ENCODE results near the gene PLAU. TPM values are rescaled to one million over a fixed set of nuclear protein-coding genes. Genes with fewer than 3 reads are reported as not detected.
A peak's percentile ranks its signal among the peaks of the same experiment; 100 is the strongest.

The PLAU gene
- total and polyA plus RNA-seq, 10 of the 15 experiments (the other 5 are each of a cell fraction or from before 2014, with no cell fraction given), result 2.5 to 20.9 (median 11.5) TPM

- in situ Hi-C loops (cut with MboI), result loop anchor here (10.0 to 25.0 kb wide), 3 partner anchors 201 to 1349 kb away; partner anchors contain the start of gene COMTD1
- ChIA-PET RAD21 (ENCODE audit: unreplicated experiment) (interaction anchor here (0.6 to 21.4 kb wide), 35 partner anchors 8 to 704 kb away, joined by 3 to 616 read pairs (median 5); partner anchors contain the start of gene PLAU), POLR2A (interaction anchor here (0.7 to 6.9 kb wide), 8 partner anchors 13 to 195 kb away, joined by 3 to 32 read pairs (median 4); partner anchors contain the start of gene PLAU), SMC1A (ENCODE audit: uncharacterized antibody, unreplicated experiment) (interaction anchor here (0.7 to 27.4 kb wide), 32 partner anchors 8 to 349 kb away, joined by 3 to 1048 read pairs (median 6); partner anchors contain the start of genes CAMK2G and PLAU), CTCF (interaction anchor here (0.6 to 19.8 kb wide), 47 partner anchors 8 to 1231 kb away, joined by 3 to 930 read pairs (median 4); partner anchors contain the start of genes PLAU, SEC24C and USP54)
- H2AFZ ChIP-seq (ENCODE audit: control insufficient read depth, low read depth, low read length), result no peak overlapping the region
- H3K27me3 ChIP-seq (replicated peaks in 1 of 2; ENCODE audit: control insufficient read depth in 2 of 2, insufficient read depth in 2 of 2, low read length in 1 of 2), result no peaks in the 10 kb centered on the region
- H3K4me3 ChIP-seq, result no peak overlapping the region
- H3K9me3 ChIP-seq (replicated peaks; ENCODE audit: control insufficient read depth, insufficient read depth, low read length), result no peaks in the 10 kb centered on the region
- no peaks in the 10 kb centered on the region for H3K79me2 ChIP-seq (ENCODE audit: control insufficient read depth, insufficient read depth, low read length)
- no peak overlapping the region for H3K9ac ChIP-seq (ENCODE audit: control insufficient read depth, insufficient read depth, low read length)
- peaks cover 6% of the 10 kb centered on the region for H3K4me1 ChIP-seq (ENCODE audit: control insufficient read depth, insufficient read depth, low read length)
- BruUV-seq (replicated peaks), result no TSS peak
- intact Hi-C loops (cut with micrococcal nuclease; ENCODE audit: unreplicated experiment), result loop anchor here (1.0 to 5.0 kb wide), 7 partner anchors 25 to 1346 kb away; partner anchors contain the start of gene PLAU
- peak; percentile 98 for FAIRE-seq
- 0 out of 2 replicates have a peak, but pooled peaks have one; percentile 21 for TF ChIP-seq HDGF (IDR thresholded peaks at IDR 0.05)
- TF ChIP-seq TBL1XR1 (IDR thresholded peaks at IDR 0.05; ENCODE audit: low read depth, low read length), result peak; percentile 66; the same call in 1 of the 2 replicates
- peak; percentile 96 for TF ChIP-seq SMC3 (IDR thresholded peaks at IDR 0.05; ENCODE audit: borderline replicate concordance, low read length)
- no peak for TF ChIP-seq BMI1 (IDR thresholded peaks at IDR 0.05; ENCODE audit: borderline replicate concordance)
- no peak for TF ChIP-seq SKIL (IDR thresholded peaks at IDR 0.05; ENCODE audit: low read depth, poor library complexity, severe bottlenecking)
- 0 out of 2 replicates have a peak, but pooled peaks have one; percentile 50 for TF ChIP-seq RB1 (IDR thresholded peaks at IDR 0.05; ENCODE audit: borderline replicate concordance)
- peak; percentile 58; the same call in 1 of the 2 replicates for TF ChIP-seq TARDBP (IDR thresholded peaks at IDR 0.05; ENCODE audit: borderline replicate concordance)
- TF ChIP-seq YY1 (IDR thresholded peaks at IDR 0.05; ENCODE audit: low read depth, low read length), result peak; percentile 82
- TF ChIP-seq RAD21 (IDR thresholded peaks at IDR 0.05; ENCODE audit: insufficient read depth, low read depth, low read length), result peak; percentile 94
- peak; percentile 89 to 94 (median 90) for TF ChIP-seq CTCF (IDR thresholded peaks at IDR 0.05 in 2 of 3, conservative IDR thresholded peaks at IDR 0.05 in 1 of 3; ENCODE audit: control insufficient read depth in 2 of 3, extremely low read depth in 1 of 3, insufficient read depth in 1 of 3, low read depth in 3 of 3, low read length in 3 of 3)
- TF ChIP-seq IRF4 (IDR thresholded peaks at IDR 0.05; ENCODE audit: low read depth, low read length), result 0 out of 2 replicates have a peak, but pooled peaks have one; percentile 32
- peak; percentile 54; the same call in 1 of the 2 replicates for TF ChIP-seq FOXM1 (IDR thresholded peaks at IDR 0.05; ENCODE audit: low read depth, low read length)
- no peak for TF ChIP-seq SP1 (IDR thresholded peaks at IDR 0.05; ENCODE audit: low read depth, low read length)
- TF ChIP-seq NR2F1 (conservative IDR thresholded peaks at IDR 0.05), result peak; percentile 60
- TF ChIP-seq YBX1 (IDR thresholded peaks at IDR 0.05), result no peak
- no peaks in the 10 kb centered on the region for H4K20me1 ChIP-seq (ENCODE audit: control insufficient read depth, insufficient read depth)
- peak; percentile 93 for ATAC-seq
- no peak overlapping the region for H3K4me2 ChIP-seq (ENCODE audit: control insufficient read depth, insufficient read depth)
- H3K36me3 ChIP-seq (ENCODE audit: control insufficient read depth in 2 of 2, insufficient read depth in 2 of 2, low read length in 1 of 2), result no peaks in the 10 kb centered on the region
- no peak overlapping the region for H3K27ac ChIP-seq (ENCODE audit: control insufficient read depth, insufficient read depth)
- 0% methylated on average over 5 of the region's 5 CpGs for WGBS (ENCODE audit: insufficient coverage, insufficient replicate concordance, low lambda C conversion rate, missing lambda C conversion rate)
- no peak for DNase-seq (ENCODE audit: low read depth, low spot score)
These were observed 24.8 kb upstream of the PLAU start for GRCh38 chr10:73886085-73886529.

Data from GM12878 (cell line).